GM20431 (cell line): ENCODE results near the gene SETD5.

Experiments used
- in situ Hi-C: fragments of 300-500 bp; cut with MseI, MboI; formaldehyde crosslinking; loops from one replicate; pipeline ENCODE4 v1.15.0; 2020; ENCODE audit warnings: low sequenced_read_pairs; ENCODE audit not compliant: unreplicated experiment

The SETD5 gene

DNA sequence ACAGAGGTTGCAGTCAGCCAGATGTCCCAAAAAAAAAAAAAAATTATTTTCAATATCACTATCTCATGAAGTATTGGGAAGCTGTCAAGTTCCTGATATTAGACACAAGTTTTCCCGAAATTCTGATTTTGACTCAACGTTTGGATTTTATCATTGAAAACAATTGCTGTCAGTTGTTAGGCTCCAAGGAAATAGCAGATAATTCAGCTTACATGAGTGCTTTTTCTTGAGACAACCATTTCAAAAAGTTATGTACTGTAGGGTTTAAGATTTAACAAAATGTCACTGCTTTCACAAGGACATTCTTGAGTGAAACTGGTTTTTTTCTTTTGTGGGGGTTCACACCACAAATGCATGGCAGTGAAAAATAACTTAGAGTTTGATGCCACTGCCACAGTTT lies 9.3 kb upstream of the SETD5 start:
- in situ Hi-C loops: no loop called here

DNA sequence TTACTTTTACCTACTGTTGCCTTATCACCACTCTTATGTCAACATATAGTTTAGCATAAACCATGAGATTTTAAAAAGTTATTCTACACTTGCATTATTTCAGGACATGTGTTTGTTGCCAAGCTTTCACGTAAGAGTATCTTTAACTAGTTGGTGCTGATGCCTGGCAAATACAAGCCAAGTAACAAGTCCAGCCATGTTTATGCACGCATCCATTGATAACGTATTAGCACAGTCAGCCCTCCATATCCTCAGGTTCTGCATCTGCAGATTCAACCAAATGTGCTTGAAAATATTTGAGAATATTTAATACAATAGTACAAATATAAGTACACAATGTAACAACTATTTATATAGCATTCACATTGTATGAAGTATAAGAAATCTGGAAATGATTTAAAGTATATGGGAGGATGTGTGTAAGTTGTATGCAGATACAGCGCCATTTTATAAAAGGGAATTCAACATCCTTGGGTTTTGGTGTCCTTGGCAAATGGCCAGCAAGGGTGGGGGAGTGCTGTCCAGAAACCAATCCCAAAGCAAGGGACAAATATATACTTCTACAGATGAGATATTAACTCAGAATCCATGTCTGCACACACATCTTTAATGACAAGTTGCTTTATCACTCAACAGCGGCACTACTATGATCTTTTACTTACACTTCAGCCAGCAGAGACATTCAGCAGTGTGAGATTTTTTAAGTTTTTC lies 8.7 kb upstream of the SETD5 start:
- in situ Hi-C loops: no loop called here

- in situ Hi-C loops: no loop called here
Measured at GRCh38 chr3:9390265-9390888, 7.0 kb upstream of the SETD5 start.

DNA sequence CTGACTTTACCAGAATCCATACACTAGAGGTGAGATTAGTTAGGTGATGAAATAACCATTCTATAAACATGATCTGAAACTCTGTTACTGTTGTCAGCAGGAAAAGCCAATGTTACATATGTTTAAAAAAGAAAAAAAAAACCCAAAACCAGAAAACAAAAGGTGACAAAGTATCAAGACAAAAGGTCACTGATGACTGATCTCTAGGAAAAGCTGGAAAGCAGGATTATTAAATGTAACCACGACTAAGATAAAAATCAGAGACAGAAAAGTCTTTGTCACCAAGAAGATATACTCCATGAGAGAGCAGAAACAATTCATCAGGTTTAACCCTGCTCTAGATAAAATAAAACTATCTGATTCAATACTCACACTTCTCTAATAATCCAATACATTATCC lies 5.4 kb upstream of the SETD5 start:
- in situ Hi-C loops: no loop called here

- in situ Hi-C loops: no loop called here
Measured at GRCh38 chr3:9395570-9396300, 1.7 kb upstream of the SETD5 start.

DNA sequence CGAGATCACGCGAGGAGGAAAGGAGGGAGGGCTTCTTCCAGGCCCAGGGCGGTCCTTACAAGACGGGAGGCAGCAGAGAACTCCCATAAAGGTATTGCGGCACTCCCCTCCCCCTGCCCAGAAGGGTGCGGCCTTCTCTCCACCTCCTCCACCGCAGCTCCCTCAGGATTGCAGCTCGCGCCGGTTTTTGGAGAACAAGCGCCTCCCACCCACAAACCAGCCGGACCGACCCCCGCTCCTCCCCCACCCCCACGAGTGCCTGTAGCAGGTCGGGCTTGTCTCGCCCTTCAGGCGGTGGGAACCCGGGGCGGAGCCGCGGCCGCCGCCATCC lies 1.1 kb upstream of the SETD5 start:
- in situ Hi-C loops: no loop called here

DNA sequence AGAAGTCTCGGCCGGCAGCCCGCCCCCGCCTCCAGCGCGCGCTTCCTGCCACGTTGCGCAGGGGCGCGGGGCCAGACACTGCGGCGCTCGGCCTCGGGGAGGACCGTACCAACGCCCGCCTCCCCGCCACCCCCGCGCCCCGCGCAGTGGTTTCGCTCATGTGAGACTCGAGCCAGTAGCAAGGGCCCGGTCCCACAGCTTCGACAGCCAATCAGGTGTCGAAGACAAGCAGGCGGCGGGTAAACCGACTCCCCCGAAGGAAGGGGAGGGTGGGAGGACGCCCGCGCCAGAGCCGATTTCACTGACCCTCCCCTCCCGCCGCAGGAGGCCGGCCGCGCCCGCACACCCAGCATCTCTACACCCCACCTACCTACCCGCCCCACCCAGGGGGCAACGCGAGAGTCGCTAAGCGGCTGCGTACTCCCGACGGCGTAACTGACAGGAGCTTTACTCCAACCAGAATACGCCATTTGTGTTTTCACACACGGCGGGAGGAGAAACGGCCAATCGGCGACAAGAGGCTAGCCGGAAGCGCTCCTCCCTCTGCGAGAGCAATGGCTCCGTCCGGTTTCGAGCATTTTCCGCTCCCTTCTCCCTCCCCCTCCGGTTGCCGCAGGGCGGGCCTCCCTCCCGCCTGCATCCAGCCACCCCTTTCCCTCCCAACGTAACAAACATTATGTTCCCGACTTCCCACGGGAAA lies 633 bp upstream of the SETD5 start:
- in situ Hi-C loops: no loop called here

- in situ Hi-C loops: no loop called here
Measured at GRCh38 chr3:9397906-9398699, 688 bp downstream of the SETD5 start.

GRCh38 chr3:9398700-9399336 lies 1.4 kb downstream of the SETD5 start:
- in situ Hi-C loops: no loop called here

- in situ Hi-C loops: no loop called here
Measured at GRCh38 chr3:9399337-9399703, 1.9 kb downstream of the SETD5 start.

DNA sequence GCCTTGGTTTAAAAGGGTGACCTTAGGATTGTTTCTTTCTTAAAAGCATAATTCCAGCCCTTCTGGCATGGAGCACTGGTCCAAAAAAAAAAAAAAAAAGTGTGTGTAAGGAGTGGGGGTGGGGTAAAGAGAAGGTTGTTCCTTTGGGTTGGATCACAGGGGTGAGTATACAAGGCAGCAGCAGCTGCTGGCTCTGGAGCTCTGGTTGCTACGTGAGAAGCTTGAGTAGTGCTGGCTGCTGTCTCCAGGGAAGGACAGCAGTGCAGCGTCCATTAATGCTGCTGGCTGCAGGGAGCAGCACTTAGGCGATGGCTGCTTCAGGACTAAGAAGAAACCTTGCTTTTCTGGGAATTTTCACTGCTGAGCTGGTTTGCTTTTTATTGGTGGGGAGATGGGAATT lies 2.3 kb downstream of the SETD5 start:
- in situ Hi-C loops: no loop called here

DNA sequence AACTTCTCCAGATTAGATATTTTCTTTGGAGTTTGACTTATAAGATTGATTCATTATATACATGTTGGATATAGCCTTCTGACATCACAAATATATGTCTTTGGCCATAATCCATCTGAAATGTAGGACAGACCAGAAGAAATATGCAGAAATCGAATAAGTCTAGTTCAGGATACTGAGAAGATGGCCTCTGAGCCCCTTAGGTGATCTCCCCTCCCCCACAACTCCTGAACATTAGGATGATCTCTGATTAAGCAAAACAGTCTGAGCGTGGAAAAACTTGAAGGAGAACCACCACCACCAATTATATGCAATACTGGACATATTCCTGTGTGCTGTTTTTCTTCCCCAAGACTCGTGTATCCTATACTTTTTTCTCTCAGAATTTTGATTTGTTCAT lies 3.2 kb downstream of the SETD5 start:
- in situ Hi-C loops: no loop called here

DNA sequence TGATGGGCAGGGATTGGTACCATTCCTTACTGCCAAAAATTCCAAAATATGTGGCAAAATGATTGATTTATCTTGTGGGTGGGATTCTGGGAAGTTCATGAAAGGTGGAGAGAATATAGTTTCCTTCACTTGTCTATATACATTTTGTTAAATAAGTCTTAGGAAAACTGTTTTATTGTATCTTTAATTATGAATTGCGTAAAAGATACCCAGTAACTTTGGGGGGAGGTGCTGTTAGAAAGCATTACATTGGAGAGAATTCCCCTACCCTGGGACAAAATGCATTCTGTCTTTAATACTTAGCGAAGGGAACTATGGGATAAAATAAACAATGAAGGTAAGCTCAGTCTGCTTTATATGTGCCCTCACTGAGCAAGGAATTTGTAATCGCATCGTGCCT lies 4.6 kb downstream of the SETD5 start:
- in situ Hi-C loops: no loop called here

DNA sequence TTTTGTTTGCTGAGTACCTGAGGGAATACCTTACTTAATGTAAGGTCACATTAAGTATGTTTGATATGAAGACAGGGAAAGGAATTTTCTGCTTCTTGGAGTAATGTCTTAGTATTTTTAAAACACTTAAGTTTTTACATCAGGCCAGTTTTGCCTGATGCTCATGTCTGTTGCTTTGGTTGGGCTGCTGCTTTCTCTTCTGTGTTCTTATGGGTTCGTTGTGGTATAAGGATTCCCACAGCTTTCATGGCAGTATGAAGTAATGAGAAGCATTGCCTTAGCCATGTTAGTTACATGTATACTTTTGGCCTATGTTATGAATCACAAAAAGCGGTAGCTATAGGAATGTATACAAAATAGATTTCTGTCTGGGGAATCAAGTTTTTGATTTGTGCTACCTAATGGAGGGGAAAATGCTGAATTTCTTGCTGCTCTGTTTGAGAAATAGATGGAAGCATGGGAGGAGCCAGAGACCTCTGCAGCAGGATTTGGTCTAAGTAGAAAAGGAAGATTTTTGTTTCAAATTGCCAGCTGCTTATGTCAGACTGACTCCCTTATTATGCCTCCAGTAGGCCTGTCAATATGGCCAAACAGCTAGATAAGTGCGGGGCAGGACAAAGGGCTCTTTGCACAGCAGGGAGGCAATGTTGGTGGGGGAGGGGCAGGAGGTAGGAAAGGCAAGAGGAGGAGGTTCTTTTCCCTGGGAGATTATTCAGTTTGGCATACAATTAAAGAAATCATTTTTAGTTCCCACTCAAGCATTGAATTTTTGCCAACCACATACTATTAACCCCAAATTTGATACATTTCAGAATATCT lies 5.2 kb downstream of the SETD5 start:
- in situ Hi-C loops: no loop called here

GRCh38 chr3:9403463-9403862 lies 6.0 kb downstream of the SETD5 start:
- in situ Hi-C loops: no loop called here

DNA sequence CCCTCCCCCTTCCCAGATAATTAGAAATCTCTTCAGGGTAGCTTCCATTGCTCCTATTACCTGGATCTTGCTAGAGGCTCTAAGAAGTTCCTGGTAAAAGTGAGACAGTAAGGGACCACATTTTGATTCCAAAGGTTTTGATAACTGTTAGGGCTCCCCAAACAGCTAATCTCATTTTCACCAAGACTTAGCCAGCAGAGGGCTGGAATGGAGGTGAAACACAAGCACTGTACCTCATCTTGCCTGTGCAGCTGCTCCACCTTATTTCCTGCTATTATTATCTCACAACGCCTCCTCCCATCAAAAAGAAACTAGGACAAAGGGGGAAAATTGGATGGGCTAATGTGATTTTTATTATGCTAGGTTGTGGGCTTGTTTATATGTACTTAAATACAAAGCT lies 7.3 kb downstream of the SETD5 start:
- in situ Hi-C loops: no loop called here

DNA sequence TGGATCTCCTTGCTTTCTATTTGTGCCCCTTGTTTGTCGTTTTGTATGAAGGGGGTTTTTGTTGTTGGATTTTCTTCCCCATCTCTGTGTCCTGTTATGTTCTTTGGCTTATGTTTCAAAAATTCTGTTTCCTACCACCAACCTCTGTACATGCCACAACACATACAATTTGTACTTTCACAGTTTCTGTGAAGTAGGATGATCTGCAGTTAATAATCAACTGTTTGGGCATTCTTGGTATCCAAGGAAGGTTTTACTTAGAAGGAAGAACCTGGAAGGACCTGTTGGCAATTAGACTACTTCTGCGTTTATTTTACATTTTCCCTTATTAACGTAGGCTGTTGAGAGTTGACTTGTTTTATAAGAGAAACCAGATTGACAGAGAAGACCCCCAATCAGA lies 8.3 kb downstream of the SETD5 start:
- in situ Hi-C loops: no loop called here

- in situ Hi-C loops: no loop called here
Measured at GRCh38 chr3:9406856-9407626, 9.6 kb downstream of the SETD5 start.
